ENCODE measurements around the gene PTTG2. TPM values are rescaled to one million over a fixed set of nuclear protein-coding genes. Genes with fewer than 3 reads are reported as not detected.

Gene PTTG2
- total and polyA plus RNA-seq, 2 experiments from 2014 or later, result not detected

GRCh38 chr4:37988670-37989069 is 28.5 kb downstream of the PTTG2 start:
- 41% methylated on average over 5 of the region's 5 CpGs for WGBS (ENCODE audit: low lambda C conversion rate, missing lambda C conversion rate)
- Histone ChIP-seq H3K9me3 (ENCODE audit: low read depth) (no peaks in the 10 kb centered on the region), H3K27me3 (no peaks in the 10 kb centered on the region), H3K4me3 (no peak overlapping the region), H3K9me2 (replicated peaks; ENCODE audit: insufficient read depth) (no peaks in the 10 kb centered on the region), H3K4me2 (no peak overlapping the region), H3K79me2 (peaks cover 90% of the 10 kb centered on the region), H4K20me1 (ENCODE audit: insufficient read depth, poor library complexity, severe bottlenecking) (no peaks in the 10 kb centered on the region), H3K36me3 (replicated peaks; ENCODE audit: insufficient read depth, low read depth) (no peaks in the 10 kb centered on the region), H3K4me1 (ENCODE audit: insufficient read depth) (peaks cover 25% of the 10 kb centered on the region), H2AFZ (no peak overlapping the region), H3K27ac (no peak overlapping the region)
- no peak for DNase-seq (ENCODE audit: low spot score)
- TF ChIP-seq EZH2 (IDR thresholded peaks at IDR 0.05; ENCODE audit: borderline replicate concordance), result no peak
- TF ChIP-seq CTCF (IDR thresholded peaks at IDR 0.05; ENCODE audit: poor library complexity), result no peak

- 72% methylated on average over 8 of the region's 8 CpGs for WGBS (ENCODE audit: low lambda C conversion rate, missing lambda C conversion rate)
- peaks cover 89% of the 10 kb centered on the region for H3K79me2 ChIP-seq
- H3K27ac ChIP-seq, result no peak overlapping the region
Observed at GRCh38 chr4:37989398-37990260, 29.4 kb downstream of the PTTG2 start.

GRCh38 chr4:37990731-37991245 is 30.6 kb downstream of the PTTG2 start:
- H3K9me2 ChIP-seq (replicated peaks; ENCODE audit: insufficient read depth), result no peaks in the 10 kb centered on the region
- no peaks in the 10 kb centered on the region for H4K20me1 ChIP-seq (ENCODE audit: insufficient read depth, poor library complexity, severe bottlenecking)
- H3K79me2 ChIP-seq, result peaks cover 89% of the 10 kb centered on the region
- H3K27me3 ChIP-seq, result no peaks in the 10 kb centered on the region
- H2AFZ ChIP-seq, result no peak overlapping the region
- no peaks in the 10 kb centered on the region for H3K36me3 ChIP-seq (replicated peaks; ENCODE audit: insufficient read depth, low read depth)
- no peak for TF ChIP-seq EZH2 (IDR thresholded peaks at IDR 0.05; ENCODE audit: borderline replicate concordance)
- TF ChIP-seq CTCF (IDR thresholded peaks at IDR 0.05; ENCODE audit: poor library complexity), result no peak
- no peak for TF ChIP-seq EZH2phosphoT487 (IDR thresholded peaks at IDR 0.05; ENCODE audit: low read depth, severe bottlenecking, unreplicated experiment)
- no peak overlapping the region for H3K4me3 ChIP-seq
- H3K4me1 ChIP-seq (ENCODE audit: insufficient read depth), result peaks cover 25% of the 10 kb centered on the region
- H3K27ac ChIP-seq, result no peak overlapping the region
- WGBS (ENCODE audit: low lambda C conversion rate, missing lambda C conversion rate), result 84% methylated on average over 5 of the region's 5 CpGs
- no peaks in the 10 kb centered on the region for H3K9me3 ChIP-seq (ENCODE audit: low read depth)
- no peak overlapping the region for H3K4me2 ChIP-seq
- DNase-seq (ENCODE audit: low spot score), result no peak

More at GRCh38 chr4:37989398-37990260, 29.4 kb downstream of the PTTG2 start:
- Histone ChIP-seq H3K9me2 (replicated peaks; ENCODE audit: insufficient read depth) (no peaks in the 10 kb centered on the region), H4K20me1 (ENCODE audit: insufficient read depth, poor library complexity, severe bottlenecking) (no peaks in the 10 kb centered on the region), H3K9me3 (ENCODE audit: low read depth) (no peaks in the 10 kb centered on the region), H3K27me3 (no peaks in the 10 kb centered on the region), H3K4me2 (no peak overlapping the region), H3K36me3 (replicated peaks; ENCODE audit: insufficient read depth, low read depth) (no peaks in the 10 kb centered on the region), H3K4me1 (ENCODE audit: insufficient read depth) (peaks cover 25% of the 10 kb centered on the region), H2AFZ (no peak overlapping the region), H3K4me3 (no peak overlapping the region)
- DNase-seq (ENCODE audit: low spot score), result no peak
- TF ChIP-seq EZH2phosphoT487 (IDR thresholded peaks at IDR 0.05; ENCODE audit: low read depth, severe bottlenecking, unreplicated experiment), result no peak
- no peak for TF ChIP-seq EZH2 (IDR thresholded peaks at IDR 0.05; ENCODE audit: borderline replicate concordance)
